ENCODE measurements around the gene PTPRR. TPM values are rescaled to one million over a fixed set of nuclear protein-coding genes. Genes with fewer than 3 reads are reported as not detected.

Gene PTPRR
- total and polyA plus RNA-seq, 7 donors: 0.99 to 38.6 (median 4.2) TPM

DNA sequence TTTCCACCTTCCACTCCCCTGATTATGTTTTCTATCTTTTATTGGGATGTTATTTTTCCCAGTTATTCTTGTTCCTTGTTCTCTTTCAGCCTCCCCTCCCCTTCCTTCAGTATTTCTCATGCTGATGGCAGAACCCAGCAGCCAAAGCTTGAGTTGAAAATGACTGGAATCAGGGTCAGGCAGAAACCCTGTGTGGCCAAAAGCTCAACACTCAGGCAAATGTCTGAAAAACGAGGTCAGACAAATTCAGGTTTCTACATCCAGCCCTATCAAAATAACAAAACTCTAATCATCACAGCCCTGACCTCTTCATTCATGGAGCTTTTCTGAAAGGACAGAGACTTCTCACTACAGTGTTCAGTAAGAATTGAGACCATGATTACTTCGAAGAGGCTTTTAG is 134.6 kb downstream of the PTPRR start:
- Histone ChIP-seq H3K4me3 (no peak overlapping the region), H3K36me3 (no peaks in the 10 kb centered on the region), H3K27ac (no peak overlapping the region), H3K9me3 (no peaks in the 10 kb centered on the region), H3K27me3 (no peaks in the 10 kb centered on the region), H3K4me1 (no peaks in the 10 kb centered on the region)
- intact Hi-C loops (cut with DNase I): no loop called here
- DNase-seq: no peak
- TF ChIP-seq EP300 (IDR thresholded peaks at IDR 0.05): no peak
- TF ChIP-seq POLR2AphosphoS5 (IDR thresholded peaks at IDR 0.05): no peak
- no peak for TF ChIP-seq POLR2A (IDR thresholded peaks at IDR 0.05)
- TF ChIP-seq, protein P1, sequence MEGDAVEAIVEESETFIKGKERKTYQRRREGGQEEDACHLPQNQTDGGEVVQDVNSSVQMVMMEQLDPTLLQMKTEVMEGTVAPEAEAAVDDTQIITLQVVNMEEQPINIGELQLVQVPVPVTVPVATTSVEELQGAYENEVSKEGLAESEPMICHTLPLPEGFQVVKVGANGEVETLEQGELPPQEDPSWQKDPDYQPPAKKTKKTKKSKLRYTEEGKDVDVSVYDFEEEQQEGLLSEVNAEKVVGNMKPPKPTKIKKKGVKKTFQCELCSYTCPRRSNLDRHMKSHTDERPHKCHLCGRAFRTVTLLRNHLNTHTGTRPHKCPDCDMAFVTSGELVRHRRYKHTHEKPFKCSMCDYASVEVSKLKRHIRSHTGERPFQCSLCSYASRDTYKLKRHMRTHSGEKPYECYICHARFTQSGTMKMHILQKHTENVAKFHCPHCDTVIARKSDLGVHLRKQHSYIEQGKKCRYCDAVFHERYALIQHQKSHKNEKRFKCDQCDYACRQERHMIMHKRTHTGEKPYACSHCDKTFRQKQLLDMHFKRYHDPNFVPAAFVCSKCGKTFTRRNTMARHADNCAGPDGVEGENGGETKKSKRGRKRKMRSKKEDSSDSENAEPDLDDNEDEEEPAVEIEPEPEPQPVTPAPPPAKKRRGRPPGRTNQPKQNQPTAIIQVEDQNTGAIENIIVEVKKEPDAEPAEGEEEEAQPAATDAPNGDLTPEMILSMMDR (IDR thresholded peaks at IDR 0.05): no peak
- 63 to 69% methylated on average over 2 of the region's 2 CpGs for WGBS, 2 donors

DNA sequence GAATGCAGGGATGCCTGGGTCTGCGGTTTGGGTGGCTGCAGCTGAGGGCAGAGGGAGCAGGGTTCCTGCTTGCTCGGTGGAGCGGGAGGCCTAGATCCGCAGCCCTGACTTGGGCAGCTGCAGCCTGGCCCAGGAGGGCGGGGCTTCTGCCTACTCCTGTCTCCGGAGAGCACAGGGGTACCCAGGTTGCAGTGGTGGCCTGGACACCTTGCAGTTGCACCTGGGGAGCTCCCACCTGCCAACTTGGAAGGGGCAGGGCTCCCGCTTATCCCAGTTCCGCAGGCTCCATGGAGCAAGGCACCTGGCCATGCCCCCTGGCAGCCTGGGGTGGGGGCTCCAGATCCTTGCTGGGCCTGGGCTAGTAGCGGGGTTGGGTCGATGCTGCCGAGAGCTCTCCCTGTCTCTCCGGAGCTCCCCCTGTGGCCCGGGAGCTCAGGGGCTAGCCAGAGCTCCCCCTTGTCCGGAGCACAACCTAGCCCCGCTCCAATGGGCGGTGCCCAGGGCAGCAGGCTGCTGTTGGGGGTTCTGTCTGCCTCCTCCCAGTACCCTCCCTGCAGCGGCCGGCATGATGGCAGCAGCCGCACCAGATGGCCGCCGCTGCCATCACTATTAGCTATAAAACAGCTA is 136.4 kb downstream of the PTPRR start:
- no peak for DNase-seq
- 92 to 95% methylated on average over 21 of the region's 21 CpGs for WGBS, 2 donors
- no peaks in the 10 kb centered on the region for H3K36me3 ChIP-seq
- H3K27ac ChIP-seq: no peak overlapping the region
- intact Hi-C loops (cut with DNase I): no loop called here
- no peaks in the 10 kb centered on the region for H3K9me3 ChIP-seq
- H3K4me1 ChIP-seq: no peaks in the 10 kb centered on the region
- TF ChIP-seq EP300 (IDR thresholded peaks at IDR 0.05) (no peak), POLR2AphosphoS5 (IDR thresholded peaks at IDR 0.05) (no peak), POLR2A (IDR thresholded peaks at IDR 0.05) (no peak)
- TF ChIP-seq, protein P1 (IDR thresholded peaks at IDR 0.05): no peak
- no peaks in the 10 kb centered on the region for H3K27me3 ChIP-seq
- H3K4me3 ChIP-seq: no peak overlapping the region

GRCh38 chr12:70783455-70783854 is 137.1 kb downstream of the PTPRR start:
- H3K9me3 ChIP-seq: no peaks in the 10 kb centered on the region
- H3K27ac ChIP-seq: no peak overlapping the region
- TF ChIP-seq POLR2AphosphoS5 (IDR thresholded peaks at IDR 0.05): no peak
- no peak for TF ChIP-seq POLR2A (IDR thresholded peaks at IDR 0.05)
- no peak for TF ChIP-seq EP300 (IDR thresholded peaks at IDR 0.05)
- TF ChIP-seq, protein P1 (IDR thresholded peaks at IDR 0.05): no peak
- H3K4me1 ChIP-seq: no peaks in the 10 kb centered on the region
- no peaks in the 10 kb centered on the region for H3K36me3 ChIP-seq
- WGBS, 2 donors: 88 to 98% methylated on average over 2 of the region's 2 CpGs
- no peaks in the 10 kb centered on the region for H3K27me3 ChIP-seq
- DNase-seq: no peak
- intact Hi-C loops (cut with DNase I): no loop called here
- H3K4me3 ChIP-seq: no peak overlapping the region

DNA sequence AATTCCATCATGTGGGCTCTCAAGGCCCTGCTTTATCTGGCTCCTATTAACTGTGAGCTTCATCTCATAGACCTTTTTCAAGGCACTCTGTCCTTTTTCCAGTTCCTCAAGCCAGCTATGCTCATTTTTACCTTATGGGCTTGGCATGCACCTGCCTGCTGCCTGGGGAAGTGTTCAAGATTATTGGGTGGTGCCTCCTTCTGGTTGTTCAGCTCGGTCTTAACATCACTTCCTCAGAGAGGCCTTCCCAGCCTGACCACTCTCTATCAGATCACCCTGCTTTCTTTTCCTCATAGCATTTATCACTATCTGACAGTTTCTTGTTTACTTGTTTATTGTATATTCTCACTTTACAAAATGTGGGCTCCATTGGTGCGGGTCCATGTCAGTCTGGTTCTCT is 141.3 kb downstream of the PTPRR start:
- no peak for DNase-seq
- H3K9me3 ChIP-seq: no peaks in the 10 kb centered on the region
- no peak overlapping the region for H3K4me3 ChIP-seq
- no peaks in the 10 kb centered on the region for H3K27me3 ChIP-seq
- no peak overlapping the region for H3K27ac ChIP-seq
- H3K4me1 ChIP-seq: no peaks in the 10 kb centered on the region
- TF ChIP-seq EP300 (IDR thresholded peaks at IDR 0.05) (no peak), POLR2A (IDR thresholded peaks at IDR 0.05) (no peak), POLR2AphosphoS5 (IDR thresholded peaks at IDR 0.05) (no peak)
- TF ChIP-seq, protein P1 (IDR thresholded peaks at IDR 0.05): no peak
- H3K36me3 ChIP-seq: no peaks in the 10 kb centered on the region
- WGBS, 2 donors: 73 to 80% methylated on average over 2 of the region's 2 CpGs
- intact Hi-C loops (cut with DNase I): no loop called here

DNA sequence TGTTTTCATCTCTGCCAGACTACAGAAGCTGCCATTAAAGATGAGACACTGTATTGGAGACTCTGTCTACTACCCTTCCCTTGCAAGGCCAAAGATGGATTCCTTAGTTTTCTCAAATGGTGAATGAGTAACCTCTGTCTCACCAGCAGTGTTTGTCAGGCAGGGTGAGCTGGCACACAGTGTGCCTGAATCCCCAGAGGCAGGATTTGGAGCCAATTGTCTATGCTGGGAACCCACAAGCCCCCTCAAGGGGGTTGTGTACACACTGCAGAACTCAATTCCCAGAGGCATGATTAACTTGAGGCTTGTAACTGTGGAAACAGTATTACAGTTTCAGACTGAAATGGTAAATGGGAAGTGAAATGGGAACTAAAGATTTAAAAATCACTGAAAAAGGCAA is 146.5 kb downstream of the PTPRR start:
- DNase-seq: no peak
- H3K9me3 ChIP-seq: no peaks in the 10 kb centered on the region
- no peak for TF ChIP-seq EP300 (IDR thresholded peaks at IDR 0.05)
- no peak for TF ChIP-seq POLR2AphosphoS5 (IDR thresholded peaks at IDR 0.05)
- H3K27me3 ChIP-seq: no peaks in the 10 kb centered on the region
- no peak overlapping the region for H3K4me3 ChIP-seq
- no peaks in the 10 kb centered on the region for H3K4me1 ChIP-seq
- no peaks in the 10 kb centered on the region for H3K36me3 ChIP-seq
- intact Hi-C loops (cut with DNase I): no loop called here
- H3K27ac ChIP-seq: no peak overlapping the region
